ENCODE results near the gene ZNF664. TPM values are rescaled to one million over a fixed set of nuclear protein-coding genes. Genes with fewer than 3 reads are reported as not detected.

Gene ZNF664
- total and polyA plus RNA-seq, 3 donors from 2014 or later, result 55.9 to 69.6 (median 63.4) TPM

DNA sequence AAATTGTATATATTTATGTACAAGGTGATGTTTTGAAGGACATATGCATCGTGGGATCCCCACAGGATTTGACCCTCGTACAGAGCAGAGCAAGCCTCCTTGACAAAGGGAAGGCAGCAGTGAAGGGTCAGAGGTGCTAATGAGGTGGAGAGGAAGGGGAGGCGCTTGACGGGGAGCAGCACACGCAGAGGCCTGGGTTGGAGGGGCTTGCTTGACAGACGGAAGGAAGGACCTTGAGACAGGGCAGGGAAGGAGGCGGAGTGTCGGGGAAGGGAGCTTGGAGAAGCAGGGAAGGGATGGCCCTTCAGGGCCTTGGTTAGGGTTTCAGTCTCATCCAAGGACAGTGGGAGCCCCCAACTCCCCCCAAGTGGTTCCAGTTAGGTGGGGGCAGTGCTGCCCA lies 52.6 kb downstream of the ZNF664 start:
- no peak for TF ChIP-seq POLR2A (IDR thresholded peaks at IDR 0.05)
- TF ChIP-seq, protein P1, sequence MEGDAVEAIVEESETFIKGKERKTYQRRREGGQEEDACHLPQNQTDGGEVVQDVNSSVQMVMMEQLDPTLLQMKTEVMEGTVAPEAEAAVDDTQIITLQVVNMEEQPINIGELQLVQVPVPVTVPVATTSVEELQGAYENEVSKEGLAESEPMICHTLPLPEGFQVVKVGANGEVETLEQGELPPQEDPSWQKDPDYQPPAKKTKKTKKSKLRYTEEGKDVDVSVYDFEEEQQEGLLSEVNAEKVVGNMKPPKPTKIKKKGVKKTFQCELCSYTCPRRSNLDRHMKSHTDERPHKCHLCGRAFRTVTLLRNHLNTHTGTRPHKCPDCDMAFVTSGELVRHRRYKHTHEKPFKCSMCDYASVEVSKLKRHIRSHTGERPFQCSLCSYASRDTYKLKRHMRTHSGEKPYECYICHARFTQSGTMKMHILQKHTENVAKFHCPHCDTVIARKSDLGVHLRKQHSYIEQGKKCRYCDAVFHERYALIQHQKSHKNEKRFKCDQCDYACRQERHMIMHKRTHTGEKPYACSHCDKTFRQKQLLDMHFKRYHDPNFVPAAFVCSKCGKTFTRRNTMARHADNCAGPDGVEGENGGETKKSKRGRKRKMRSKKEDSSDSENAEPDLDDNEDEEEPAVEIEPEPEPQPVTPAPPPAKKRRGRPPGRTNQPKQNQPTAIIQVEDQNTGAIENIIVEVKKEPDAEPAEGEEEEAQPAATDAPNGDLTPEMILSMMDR (IDR thresholded peaks at IDR 0.05), result no peak
- Histone ChIP-seq H3K4me3 (no peak overlapping the region), H3K27ac (no peak overlapping the region), H3K27me3 (no peaks in the 10 kb centered on the region), H3K36me3 (ENCODE audit: low read depth, missing control alignments) (no peaks in the 10 kb centered on the region), H3K9me3 (no peaks in the 10 kb centered on the region), H3K4me1 (peaks cover 7% of the 10 kb centered on the region)
- intact Hi-C loops (cut with DNase I; ENCODE audit: low total_unique reads), result no loop called here
- WGBS, 2 donors, result 74 to 89% methylated on average over 8 of the region's 8 CpGs
- DNase-seq, result no peak

DNA sequence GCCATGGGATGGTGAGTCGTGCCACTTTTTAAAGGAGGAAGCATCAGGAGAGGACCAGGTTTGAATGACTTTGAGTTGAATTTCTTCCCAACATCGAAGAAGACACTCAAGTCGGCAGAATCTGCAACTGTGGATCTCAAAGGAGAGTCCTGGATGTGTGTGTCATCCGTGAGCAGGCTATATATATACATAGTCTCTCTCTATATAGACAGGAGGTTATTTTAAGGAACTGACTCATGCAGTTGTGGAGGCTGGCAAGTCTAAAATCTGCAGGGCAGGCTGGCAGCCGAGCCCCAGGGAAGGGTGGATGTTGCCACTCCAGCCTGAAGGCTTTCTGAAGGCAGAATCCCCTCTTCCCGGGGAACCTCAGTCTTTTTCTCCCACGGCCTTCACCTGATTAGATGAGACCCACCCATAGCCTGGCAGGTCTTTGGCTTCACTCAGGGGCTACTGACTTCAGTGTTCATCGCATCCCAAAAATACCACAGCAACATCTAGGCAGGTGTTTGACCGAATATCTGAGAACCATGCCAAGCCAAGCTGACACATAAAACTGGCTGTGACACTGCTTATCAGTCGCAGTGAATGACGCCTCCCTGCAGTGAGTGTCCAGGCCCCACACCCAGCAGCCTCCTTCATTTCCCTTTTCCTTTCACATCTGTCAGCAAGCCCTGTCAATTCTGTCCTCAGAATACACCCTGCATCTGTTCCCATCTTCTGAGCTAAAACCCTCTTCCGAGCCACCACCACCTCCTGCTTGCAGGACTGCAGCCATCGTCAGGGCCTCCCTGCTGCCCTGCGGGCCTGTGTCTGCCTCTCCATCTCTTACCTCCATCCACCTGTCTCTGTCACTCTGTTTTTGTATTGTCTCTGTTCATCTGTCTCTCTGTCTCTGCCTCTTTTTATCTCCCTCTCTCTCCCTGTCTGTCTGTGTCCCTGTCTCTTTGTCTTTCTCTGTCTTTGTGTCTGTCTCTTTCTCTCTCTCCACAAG lies 54.0 kb downstream of the ZNF664 start:
- H3K4me1 ChIP-seq, result peaks cover 3% of the 10 kb centered on the region
- TF ChIP-seq, protein P1 (IDR thresholded peaks at IDR 0.05), result no peak
- TF ChIP-seq POLR2A (IDR thresholded peaks at IDR 0.05), result no peak
- no peak overlapping the region for H3K4me3 ChIP-seq
- H3K27me3 ChIP-seq, result no peaks in the 10 kb centered on the region
- no peak overlapping the region for H3K27ac ChIP-seq
- DNase-seq, result no peak
- H3K9me3 ChIP-seq, result no peaks in the 10 kb centered on the region
- intact Hi-C loops (cut with DNase I; ENCODE audit: low total_unique reads), result no loop called here
- H3K36me3 ChIP-seq (ENCODE audit: low read depth, missing control alignments), result no peaks in the 10 kb centered on the region
- WGBS, 2 donors, result 85 to 91% methylated on average over 13 to 14 of the region's 14 CpGs

DNA sequence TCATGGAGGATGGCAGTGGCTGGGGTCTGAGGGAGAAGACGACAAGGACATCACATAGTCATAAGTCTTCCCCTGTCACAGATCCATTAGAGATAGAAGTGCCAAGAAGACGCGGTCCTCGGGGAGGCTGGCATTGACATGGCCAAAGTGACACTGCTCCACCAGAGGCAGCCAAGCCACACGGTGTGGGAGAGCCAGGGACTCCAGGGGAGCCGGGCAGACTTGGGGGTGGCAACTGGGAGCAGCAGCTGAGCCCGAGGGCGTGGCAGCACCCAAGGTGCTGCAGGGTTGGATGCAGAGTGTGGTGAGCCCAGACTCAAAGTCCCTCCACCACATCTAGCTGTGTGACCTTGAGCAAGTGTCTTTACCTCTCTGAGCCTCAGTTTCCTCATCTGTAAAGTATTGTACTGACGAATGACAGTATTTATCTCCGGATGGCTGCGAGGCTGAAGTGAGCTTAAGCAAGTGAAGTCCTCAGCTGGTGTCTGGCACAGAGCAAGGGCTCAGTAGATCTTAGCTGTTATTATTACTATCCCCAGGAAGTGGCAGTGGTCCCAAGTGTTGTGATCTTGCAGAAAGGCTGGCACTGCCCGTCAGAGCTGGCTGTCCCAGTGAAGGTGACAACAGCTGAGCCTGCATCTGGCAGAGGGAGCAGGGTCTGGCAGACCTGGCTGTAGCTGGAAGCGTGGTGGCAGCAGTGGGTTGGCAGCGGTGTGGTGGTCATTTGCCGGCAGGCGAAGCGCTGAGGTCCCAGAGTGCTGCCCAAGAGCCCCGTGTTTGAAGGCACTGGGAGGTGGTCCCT lies 54.9 kb downstream of the ZNF664 start:
- H3K36me3 ChIP-seq (ENCODE audit: low read depth, missing control alignments), result no peaks in the 10 kb centered on the region
- no peaks in the 10 kb centered on the region for H3K27me3 ChIP-seq
- H3K9me3 ChIP-seq, result no peaks in the 10 kb centered on the region
- no peak overlapping the region for H3K4me3 ChIP-seq
- H3K4me1 ChIP-seq, result peaks cover 3% of the 10 kb centered on the region
- H3K27ac ChIP-seq, result no peak overlapping the region
- DNase-seq, result no peak
- TF ChIP-seq, protein P1 (IDR thresholded peaks at IDR 0.05), result no peak
- no peak for TF ChIP-seq POLR2A (IDR thresholded peaks at IDR 0.05)
- intact Hi-C loops (cut with DNase I; ENCODE audit: low total_unique reads), result no loop called here
- WGBS, 2 donors, result 87 to 89% methylated on average over 10 to 18 of the region's 18 CpGs

DNA sequence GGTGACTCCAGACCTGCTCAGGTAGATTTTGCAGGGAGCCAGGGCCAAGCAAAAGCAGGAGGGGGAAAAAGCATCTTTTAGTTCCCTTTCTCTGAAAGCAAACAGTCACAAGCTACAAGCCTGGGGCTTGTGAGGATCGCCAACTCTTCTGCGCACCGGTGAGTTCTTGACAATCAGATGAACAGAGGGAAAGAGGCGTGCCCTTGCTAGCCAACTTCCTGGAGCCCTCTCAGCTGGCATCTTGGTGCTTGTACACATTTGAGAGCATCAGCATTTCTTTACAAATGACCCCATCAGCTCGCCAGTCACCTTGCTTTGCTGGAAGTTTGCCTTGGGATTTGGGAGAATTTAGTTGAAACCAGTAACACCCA lies 55.5 kb downstream of the ZNF664 start:
- H3K4me1 ChIP-seq, result peaks cover 3% of the 10 kb centered on the region
- intact Hi-C loops (cut with DNase I; ENCODE audit: low total_unique reads), result no loop called here
- WGBS, 2 donors, result 80 to 89% methylated on average over 5 of the region's 5 CpGs
- no peak overlapping the region for H3K4me3 ChIP-seq
- TF ChIP-seq POLR2A (IDR thresholded peaks at IDR 0.05), result no peak
- TF ChIP-seq, protein P1 (IDR thresholded peaks at IDR 0.05), result no peak
- no peaks in the 10 kb centered on the region for H3K9me3 ChIP-seq
- no peak overlapping the region for H3K27ac ChIP-seq
- no peaks in the 10 kb centered on the region for H3K36me3 ChIP-seq (ENCODE audit: low read depth, missing control alignments)
- no peak for DNase-seq
- H3K27me3 ChIP-seq, result no peaks in the 10 kb centered on the region
